Hypothalamus (tissue), 51 donors: ENCODE results near the gene RTN4R.

Experiments used
- DNase-seq, 51 donors: peaks; one replicate each; lab custom pipeline; 2025; lab: John Stamatoyannopoulos, UW

RTN4R gene

DNA sequence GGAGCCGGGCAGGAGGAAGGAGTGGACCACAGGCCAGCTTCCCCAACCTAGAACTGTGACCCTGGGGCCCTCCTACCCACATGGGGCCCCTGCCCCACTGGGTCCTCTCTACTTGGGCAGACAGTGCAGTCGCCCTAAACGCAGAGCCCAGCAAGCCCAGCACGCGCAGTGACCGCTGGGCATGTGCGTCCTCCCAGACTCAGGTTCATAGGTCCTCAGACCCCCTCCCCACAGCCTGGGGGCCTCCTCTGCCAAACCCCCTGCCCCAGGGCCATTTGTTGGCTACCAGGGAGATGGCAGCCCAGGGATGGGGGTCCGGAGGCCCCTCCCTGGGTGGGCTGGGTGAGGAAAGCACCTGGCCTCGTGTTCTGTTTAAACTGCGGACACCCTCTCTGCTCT, 23.9 kb downstream of the RTN4R start:
- DNase-seq: no peak

DNA sequence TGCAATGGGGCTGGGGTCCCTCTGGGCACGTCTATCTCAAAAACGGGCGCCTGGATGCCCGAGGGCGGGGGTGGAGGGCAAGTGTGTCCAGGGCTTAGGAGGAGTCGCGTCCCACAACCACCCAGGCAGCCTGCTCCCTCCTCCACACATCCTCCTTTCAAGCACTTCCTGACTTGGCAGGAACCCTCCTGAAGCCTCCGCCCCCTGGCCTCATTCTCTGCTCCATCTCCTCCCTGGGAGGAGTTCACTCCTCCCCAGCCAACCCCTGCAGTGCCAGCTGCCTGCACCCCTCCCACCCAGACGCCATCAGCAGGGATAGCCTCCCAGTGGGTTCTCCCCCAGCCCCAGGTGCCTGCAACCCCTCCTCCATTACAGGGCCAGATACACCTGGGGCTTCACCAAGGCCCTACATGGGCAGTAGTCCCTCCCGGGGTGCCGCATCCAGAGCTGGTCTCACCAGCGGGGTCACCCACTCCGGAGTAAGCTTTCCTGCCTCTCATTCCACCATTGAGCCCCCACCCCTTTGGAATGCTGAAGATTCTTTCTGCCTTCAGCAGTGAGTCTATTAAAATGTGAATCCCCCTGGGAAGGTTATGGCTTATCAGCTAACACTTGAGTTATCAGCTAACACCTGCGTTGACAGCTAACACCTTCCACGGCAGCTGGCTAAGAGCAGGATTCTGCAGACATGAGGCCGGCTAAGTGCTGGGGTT, 24.4 kb downstream of the RTN4R start:
- peak in 33 of 51 donors; percentile 16 to 82 (median 60) for DNase-seq

DNA sequence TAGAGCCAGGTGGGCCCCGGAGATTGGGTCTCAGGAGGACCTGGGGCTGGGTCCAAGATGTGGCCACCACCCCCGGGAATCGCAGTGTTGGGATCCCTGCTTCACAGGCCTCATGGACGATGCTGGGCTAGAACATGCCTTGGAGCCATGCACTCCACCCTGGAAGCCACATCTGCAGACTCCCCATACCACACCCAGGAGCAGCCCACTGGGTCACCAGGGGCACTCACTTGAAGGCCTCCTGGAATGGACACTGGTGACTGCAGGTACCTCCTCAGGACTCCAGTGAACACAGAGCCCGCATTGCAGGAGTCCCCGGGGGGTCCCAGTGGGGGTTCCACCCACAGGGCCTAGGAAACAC, 25.0 kb downstream of the RTN4R start:
- no peak for DNase-seq

DNA sequence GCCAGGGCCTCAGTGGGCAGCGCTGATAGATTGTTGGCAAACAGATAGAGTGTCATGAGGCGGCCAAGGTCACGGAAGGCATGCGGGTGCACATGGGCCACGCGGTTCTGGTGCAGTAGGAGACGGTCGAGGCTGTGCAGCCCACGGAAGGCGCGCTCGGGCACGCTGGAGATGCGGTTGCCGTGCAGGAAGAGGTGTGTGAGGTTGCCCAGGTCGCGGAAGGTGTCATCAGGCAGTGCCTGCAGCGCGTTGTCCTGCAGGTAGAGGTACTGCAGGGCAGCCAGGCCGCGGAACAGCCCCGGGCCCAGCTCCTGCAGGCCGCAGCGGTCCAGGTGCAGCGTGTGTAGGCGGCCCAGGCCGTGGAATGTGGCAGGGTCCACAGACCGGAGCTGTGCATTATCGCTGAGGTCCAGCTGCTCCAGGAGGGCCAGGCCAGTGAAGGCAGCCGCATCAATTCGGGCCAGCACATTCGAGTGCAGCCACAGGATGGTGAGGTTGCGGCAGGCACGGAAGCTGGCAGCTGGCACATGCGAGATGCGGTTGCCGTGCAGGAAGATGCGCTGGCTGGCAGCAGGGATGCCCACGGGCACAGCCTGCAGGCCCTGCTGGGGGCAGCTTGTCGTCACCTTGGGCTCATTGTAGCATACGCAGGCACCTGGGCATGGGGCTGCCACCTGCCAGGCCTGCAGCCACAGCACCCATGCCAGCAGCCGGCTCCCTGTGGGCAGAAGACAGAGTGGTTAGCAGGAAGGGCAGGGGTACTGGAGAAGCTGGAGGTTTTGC, 25.5 kb downstream of the RTN4R start:
- DNase-seq: no peak

DNA sequence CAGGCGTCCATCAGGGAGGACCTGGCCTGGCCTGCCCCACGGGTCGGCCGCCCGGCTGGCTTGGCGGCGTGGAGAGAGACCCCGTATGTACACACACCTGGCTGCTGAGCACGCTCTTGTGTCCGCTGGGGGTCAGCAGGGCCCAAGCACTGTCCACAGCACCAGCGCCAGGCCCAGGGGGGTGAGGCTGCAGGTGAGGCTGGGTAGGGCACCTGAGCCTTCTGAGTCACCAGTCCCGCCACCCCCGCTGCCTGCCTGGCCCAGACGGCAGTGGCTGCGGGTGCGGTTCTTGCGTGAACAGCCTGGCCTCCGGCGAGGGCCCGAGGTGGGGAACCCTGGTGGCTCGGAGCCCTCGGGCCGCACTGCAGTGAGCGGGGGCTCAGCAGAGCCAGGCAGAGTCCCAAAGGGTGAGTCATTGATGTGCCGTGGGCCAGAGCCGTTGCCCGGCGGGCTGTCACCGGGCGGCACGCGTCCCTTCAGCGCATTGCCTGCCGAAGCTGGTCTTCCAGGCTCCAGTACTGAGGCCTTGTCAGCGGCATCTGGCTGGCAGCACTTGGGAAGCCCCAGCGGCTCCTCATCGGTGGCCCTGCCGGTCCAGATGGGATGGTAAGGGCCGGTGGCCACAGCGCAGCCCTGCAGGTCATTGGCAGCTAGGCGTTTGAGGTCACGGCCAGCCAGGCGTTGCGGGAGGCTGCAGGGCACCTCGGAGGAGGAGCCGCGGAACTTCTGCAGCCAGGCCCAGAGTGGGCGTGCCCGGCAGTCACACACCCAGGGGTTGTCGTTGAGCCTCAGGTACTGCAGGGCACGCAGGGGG, 26.3 kb downstream of the RTN4R start:
- DNase-seq: peak in 29 of 51 donors; percentile 12 to 79 (median 43)

DNA sequence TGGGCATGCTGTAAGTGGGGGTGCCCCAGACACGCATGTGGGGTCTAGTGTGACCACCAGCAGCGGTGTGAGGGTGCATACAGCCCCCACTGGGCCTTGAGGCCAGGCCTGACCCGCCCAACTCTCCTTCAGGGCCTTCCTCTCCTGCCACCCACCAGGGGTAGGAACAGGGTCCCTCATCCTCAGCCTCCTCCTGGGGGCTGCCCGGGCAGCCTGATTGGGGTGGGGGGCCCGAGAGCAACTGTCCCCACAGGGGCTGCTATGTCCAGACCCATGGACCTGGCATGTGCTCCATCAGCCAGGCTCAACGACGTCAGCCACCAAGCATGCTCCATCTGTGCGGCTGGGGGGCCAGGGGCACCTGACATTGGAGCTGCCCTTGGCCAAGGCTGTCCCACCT, 27.2 kb downstream of the RTN4R start:
- DNase-seq: no peak

DNA sequence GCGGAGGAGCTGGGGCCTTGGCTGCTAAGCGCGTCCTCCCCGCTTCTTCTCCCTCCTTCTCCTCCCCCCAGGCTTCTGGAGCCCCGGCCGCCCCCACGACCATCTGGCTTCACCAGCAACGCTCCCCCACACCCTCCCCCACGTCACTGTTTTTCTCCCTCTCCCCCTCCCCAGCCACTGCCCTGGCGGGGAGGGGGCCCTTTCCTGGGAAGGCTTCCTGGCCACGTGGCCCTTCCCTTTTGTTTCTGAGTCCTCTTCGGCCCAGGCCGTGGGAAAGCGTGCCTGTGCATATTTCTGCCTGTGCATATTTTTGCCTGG, 27.7 kb downstream of the RTN4R start:
- DNase-seq: peak in 36 of 51 donors; percentile 14 to 77 (median 50)

DNA sequence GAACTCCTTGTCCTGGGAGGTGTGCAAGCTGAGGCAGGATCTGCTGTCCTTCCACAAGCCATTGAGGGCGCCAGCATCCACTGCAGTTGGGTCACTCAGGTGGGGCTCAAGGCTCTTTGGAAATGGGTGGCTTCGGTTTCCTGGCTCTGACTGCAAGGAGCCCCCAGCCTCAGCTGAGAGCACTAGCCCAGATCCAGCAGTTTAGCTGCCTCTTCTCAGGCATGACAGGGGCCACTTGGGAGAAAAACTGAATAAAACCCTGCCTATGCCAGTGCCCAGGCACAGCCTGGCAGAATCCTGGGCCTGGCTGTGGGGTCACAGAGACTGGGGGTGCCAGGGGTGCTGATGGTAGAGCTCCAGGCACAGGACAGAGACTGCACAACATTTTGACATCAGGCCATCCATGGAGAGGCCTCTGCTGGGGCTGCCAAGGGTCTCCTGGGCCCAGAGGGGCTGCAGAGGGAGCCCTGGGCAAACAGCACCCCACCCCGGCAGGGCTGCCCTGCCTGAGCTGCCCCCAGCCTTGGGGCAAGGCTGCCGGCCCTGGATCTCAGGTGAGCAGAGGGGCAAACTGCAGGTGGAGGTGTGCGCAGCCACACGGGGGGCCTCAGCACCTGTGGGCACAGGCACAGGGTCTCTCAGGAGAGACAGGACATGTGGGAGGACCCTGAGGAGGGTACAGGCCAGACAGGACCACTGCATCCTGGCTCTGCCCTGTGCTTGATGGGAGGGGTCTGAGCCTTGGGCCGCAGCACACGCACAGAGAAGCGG, 28.3 kb downstream of the RTN4R start:
- DNase-seq: no peak

DNA sequence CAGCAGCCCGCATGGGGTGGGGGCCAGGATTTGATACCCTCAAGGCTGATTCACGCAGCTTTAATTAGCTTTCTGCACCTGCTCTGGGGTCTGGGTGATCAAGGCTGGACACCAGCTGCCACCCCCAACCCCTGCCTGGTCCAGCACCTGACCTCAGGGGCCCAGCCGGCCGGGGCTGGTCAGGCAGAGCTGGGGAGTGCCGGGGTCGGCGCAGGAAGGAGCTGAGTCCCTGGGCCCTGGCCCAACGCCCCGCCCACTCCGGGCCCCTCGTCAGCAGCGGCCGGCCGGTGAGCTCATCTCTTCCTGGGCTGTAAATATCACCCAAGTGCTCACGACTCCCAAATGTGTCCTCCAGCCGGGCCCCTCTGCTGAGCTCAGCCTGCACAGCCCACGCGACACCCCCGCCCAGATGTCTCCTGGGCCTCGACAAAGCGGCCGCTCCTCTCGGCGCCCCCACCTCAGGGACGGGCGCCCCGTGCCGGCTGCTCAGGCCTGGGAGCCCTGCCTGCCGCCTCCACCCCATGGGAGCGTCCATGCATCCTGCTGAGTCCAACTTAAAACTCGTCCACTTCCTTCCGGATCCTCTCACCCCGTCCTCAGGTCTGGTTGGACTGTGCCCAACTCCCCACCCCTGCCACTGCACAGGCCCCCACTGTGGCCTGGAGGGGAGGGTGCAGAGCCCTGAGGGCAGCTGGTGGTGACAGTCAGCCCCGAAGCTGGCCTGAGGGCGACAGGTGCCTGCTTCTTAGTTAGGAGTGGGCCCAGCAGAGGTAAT, 29.0 kb downstream of the RTN4R start:
- peak in 2 of 51 donors; percentile 35 to 65 for DNase-seq

DNA sequence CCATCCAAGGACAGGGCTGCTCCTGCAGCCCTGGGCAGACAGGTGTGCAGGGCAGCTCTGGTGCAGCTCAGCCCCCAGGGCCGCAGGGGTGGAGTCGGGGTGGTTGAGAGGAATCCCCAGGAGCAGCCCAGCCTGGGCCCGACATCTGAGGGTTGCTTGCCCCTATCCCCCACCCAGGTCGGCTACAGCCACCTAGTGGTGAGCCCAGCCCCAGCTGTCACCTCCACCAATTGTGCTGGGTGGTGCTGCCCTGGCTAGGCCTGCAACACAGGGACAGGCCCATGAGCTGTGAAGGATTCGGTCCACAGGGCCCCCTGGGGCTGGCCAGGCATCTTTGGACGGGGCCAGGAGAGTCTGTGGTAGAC, 29.6 kb downstream of the RTN4R start:
- peak in 6 of 51 donors; percentile 14 to 44 (median 28) for DNase-seq

DNA sequence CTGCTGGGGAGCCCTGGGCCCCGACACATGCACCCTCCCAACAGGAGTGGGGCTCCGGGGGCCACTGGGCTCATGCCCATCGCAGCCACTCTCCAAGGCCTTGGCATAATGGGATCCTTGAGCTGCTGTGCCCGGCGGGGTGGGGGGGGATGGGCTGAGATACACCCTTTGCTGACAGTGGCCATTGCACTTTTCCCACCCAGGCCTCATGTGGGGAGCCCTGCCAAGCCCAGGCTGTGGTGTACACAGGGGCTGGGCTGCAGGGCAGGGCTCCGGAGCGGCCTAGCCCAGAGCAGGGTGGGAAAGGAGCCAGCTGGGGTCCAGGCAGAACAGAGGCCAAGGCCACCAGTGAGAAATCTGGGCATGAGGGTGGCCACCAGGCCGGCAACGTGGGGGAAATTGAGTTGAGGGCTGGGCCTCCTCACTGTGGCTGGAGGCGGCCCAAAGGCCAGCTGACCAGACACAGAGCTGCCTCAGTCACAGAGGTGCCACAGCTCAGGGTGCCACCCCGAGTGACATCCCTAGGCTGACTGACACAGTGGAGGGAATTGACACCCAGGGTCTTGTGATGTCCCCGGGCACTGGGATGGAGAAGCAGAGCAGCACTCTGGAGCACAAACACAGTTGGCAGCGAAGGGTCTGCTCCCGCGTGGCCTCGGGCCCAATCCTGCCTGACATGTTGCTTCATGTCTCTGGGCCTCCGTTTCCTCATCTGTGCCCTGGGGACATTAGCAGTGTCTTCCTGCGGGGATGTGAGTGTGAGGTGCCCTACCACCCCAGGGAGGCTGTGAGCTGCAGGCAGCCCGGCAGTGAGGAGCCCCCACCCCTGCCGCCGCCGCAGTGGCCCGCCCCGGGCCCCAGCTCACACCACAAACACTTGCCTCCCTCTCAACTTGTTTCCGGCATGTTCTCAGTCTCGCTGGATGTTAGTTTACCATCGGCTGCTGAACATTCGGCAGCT, 30.4 kb downstream of the RTN4R start:
- DNase-seq: peak in 11 of 51 donors; percentile 15 to 53 (median 27)

DNA sequence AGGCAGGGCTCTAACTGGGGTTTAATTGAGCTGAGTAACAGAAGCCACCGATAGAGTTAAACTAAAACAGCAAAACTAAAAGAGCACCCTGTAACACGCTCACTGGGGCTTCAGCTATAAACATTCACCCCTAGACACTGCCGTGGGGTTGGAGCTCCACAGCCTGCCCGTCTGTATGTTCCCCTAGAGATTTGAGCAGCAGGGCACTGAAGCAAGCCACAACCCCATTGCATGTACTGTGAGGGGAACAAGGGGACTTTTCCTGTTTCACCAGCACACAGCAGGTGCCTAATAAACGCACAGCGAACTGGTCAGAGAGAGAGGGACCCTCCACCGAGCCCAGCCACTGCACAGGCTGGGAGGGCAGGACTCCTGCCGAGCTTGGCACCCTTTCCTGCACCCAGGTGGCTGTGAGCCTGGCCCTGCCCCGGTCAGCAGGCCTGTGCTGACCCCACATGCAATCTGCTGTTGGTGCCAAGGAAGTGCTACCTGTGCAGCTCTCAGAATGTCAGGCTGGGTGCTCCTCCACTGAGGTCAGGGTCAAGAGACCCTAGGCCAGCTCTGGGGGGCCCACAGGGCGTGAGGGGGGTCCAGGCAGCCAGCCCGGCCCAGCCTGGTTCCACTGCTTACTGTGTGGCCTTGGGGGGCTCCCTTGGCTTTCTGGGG, 31.9 kb downstream of the RTN4R start:
- DNase-seq: no peak

DNA sequence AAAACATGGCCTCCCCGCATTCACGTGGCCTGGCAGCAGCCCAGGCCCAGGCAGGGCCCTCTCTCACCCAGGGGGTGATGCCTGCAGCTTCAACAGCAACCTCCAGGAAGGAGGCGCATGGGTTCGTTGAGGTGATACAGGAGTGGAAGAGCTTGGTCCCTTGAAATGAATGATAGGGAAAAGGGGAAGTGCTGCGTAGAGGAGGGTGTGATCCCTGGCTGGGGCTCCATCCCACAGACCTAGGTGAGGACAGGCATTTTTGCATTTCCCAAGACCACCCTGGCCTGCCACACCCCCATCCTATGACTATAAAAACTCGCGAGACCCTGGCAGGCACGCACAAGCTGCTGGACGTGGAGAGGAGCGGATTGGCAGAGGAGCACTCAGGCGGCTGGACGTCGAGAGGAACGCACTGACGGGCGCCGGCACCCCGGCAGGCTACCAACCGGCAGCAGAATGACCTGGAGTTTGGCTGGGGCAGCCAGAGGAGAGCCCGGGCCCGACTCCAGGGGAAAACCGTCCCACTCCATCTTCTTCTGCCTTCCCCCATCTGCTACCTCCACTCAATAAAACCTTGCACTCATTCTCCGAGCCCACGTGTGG, 32.6 kb downstream of the RTN4R start:
- DNase-seq: no peak

DNA sequence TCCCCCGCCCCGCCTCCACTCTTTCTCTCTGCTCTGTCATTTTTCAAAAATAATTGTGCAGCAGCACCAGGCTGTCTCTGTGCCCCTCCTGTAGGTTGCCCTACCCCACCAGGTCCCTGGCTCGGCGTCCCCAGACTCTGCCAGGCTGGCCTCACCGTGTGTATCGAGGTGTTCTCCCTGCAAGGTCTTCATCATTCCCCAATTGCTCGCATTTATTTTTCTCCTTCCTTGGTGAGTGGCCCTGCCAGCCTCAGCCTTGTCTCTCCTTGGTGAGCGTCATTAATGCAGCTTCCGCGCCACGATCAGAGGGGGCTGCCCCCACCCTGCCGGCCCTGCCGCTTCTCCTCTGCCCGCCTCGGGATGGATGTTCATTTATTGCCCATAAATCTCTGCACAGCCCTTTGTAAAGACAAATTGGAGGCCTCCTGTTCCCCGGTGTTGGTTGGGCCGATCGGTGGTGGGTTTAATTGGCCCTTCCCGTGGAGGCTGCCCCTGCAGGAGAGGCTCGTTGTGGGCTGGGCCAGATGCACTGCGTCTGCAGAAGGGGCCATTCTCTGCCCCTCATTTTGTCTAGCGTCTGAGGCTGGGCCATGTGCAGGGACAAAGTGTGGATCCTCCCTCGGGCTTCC, 33.2 kb downstream of the RTN4R start:
- peak in 1 of 51 donors; percentile 9 for DNase-seq

DNA sequence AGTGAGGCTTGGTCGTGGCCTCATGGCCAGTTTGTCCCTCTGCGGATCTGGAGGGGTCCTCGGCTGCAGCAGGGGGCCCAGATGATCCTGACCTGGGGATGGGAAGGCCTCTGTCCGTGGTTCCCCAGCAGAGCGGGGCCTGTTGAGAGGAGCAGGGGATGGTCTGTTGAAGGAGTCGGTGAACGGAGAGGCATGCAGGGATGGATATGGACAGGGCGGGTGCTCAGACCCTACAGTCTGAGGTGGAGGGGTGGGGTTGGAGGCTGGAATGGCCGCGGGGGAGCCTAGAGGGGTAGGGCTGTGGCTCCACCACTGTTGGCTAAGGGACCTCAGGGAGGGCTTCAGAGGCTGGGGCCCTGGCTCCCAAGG, 33.8 kb downstream of the RTN4R start:
- DNase-seq: no peak

DNA sequence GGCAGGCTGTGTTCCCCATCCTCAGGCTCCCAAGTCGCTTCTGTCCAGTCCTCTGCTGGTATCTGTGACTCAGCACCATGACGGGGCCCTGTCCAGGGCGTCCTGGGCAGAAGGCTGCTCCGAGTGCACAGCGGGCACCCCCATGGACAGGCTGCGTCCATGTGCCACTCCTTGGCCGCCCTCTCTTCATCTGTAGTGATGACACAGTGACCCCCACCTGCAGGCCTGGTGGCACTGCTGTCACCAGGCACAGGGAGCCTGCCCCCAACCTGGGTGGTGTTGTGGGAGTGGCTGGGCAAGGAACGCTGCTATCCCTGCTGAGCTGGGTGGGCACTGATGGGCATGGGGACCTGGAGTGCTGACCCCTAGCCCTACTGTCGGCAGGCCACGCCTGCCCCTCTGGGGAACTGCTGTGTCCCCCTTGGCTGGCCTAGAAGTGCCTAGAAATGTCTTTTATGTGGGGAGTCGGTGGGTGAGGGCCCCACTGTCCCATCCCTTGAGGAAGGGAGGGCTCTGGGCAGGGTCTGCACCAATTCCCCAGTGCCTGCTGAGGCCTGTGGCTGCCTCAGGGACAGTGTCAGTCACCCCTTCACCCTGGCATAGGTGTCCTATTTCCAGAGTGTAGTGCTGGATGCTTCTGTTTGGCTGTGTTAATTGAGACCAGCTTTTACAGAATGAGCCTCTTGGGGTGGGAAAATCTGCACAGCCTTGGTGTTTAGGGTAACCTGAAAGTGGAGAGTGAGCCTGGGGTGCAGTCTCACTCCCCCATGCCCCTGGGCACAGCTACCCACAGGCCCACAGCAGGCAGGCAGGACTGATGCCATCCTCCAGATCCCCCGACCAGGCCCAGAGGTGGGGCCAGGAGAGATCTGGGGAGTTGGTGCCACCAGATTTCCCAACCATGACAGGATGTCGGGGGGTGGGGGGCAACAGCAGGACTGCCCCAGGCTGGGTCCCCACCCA, 34.5 kb downstream of the RTN4R start:
- DNase-seq: no peak
